Measurements from ENCODE around the gene KCND3. TPM values are rescaled to one million over a fixed set of nuclear protein-coding genes. Genes with fewer than 3 reads are reported as not detected.

The KCND3 gene
- total RNA-seq, 3 donors from 2014 or later (not counting 1 experiment from before 2014, with no cell fraction given), result 0.07 to 0.16 TPM; not detected in 1

GRCh38 chr1:111878649-111879048 is 110.8 kb downstream of the KCND3 start:
- H3K27ac ChIP-seq (ENCODE audit: low read length), result no peak overlapping the region
- Mint-ChIP-seq H3K36me3 (no peaks in the 10 kb centered on the region), H3K4me3 (no peak overlapping the region), H3K27me3 (ENCODE audit: low read depth in 2 of 2) (peaks cover 10 to 70% of the 10 kb centered on the region in 2 donors), H3K27ac (no peak overlapping the region), H3K4me1 (no peaks in the 10 kb centered on the region), H3K9me3 (no peaks in the 10 kb centered on the region)
- intact Hi-C loops (cut with micrococcal nuclease), result no loop called here
- DNase-seq (no peak), ATAC-seq (no peak)
- H3K4me1 ChIP-seq (ENCODE audit: control insufficient read depth, insufficient read depth, low read length), result no peaks in the 10 kb centered on the region
- no peak for TF ChIP-seq CTCF (IDR thresholded peaks at IDR 0.05)
- no peaks in the 10 kb centered on the region for H3K27me3 ChIP-seq (ENCODE audit: control insufficient read depth, insufficient read depth, low read length)
- no peaks in the 10 kb centered on the region for H3K36me3 ChIP-seq (ENCODE audit: control insufficient read depth, insufficient read depth, low read length)
- no peaks in the 10 kb centered on the region for H3K9me3 ChIP-seq (ENCODE audit: control insufficient read depth, insufficient read depth, low read length)
- WGBS (ENCODE audit: insufficient coverage), result 23% methylated on average over 1 of the region's 1 CpG
- no peak overlapping the region for H3K4me3 ChIP-seq (ENCODE audit: low read length)

DNA sequence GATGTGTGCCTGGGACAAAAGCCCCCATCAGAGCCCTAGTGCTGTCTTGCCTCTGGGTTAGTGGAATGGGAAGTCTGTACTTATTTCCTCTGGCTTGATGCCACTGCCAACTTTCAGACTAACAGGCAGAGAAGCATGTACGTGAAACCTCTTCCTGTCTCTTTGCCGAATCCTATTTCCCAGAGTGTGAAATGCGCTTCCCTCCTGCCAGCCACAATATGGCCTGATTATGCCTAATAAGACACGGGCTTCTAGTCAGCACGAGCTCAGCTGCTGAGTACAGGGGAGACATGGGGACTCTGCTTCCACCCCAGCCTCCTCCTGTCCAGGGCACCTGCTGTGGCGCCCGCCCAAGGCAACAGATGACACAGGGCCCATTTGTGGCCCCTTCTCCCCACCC is 111.4 kb downstream of the KCND3 start:
- 72% methylated on average over 5 of the region's 7 CpGs for WGBS (ENCODE audit: insufficient coverage)
- H3K4me1 Mint-ChIP-seq, result no peaks in the 10 kb centered on the region
- H3K27ac Mint-ChIP-seq, result no peak overlapping the region
- H3K9me3 ChIP-seq (ENCODE audit: control insufficient read depth, insufficient read depth, low read length), result no peaks in the 10 kb centered on the region
- DNase-seq (no peak), ATAC-seq (no peak)
- TF ChIP-seq CTCF (IDR thresholded peaks at IDR 0.05), result no peak
- no peaks in the 10 kb centered on the region for H3K36me3 Mint-ChIP-seq
- H3K4me3 Mint-ChIP-seq, result no peak overlapping the region
- intact Hi-C loops (cut with micrococcal nuclease), result no loop called here
- no peaks in the 10 kb centered on the region for H3K27me3 ChIP-seq (ENCODE audit: control insufficient read depth, insufficient read depth, low read length)
- no peak overlapping the region for H3K4me3 ChIP-seq (ENCODE audit: low read length)
- H3K27ac ChIP-seq (ENCODE audit: low read length), result no peak overlapping the region
- peaks cover 10 to 64% of the 10 kb centered on the region in 2 donors for H3K27me3 Mint-ChIP-seq (ENCODE audit: low read depth in 2 of 2)
- H3K9me3 Mint-ChIP-seq, result no peaks in the 10 kb centered on the region
- no peaks in the 10 kb centered on the region for H3K4me1 ChIP-seq (ENCODE audit: control insufficient read depth, insufficient read depth, low read length)
- H3K36me3 ChIP-seq (ENCODE audit: control insufficient read depth, insufficient read depth, low read length), result no peaks in the 10 kb centered on the region

- no peak overlapping the region for H3K4me3 Mint-ChIP-seq
- DNase-seq, result no peak
- WGBS (ENCODE audit: insufficient coverage), result 91% methylated on average over 3 of the region's 3 CpGs
- no peak overlapping the region for H3K27ac Mint-ChIP-seq
- Histone ChIP-seq H3K36me3 (ENCODE audit: control insufficient read depth, insufficient read depth, low read length) (no peaks in the 10 kb centered on the region), H3K27ac (ENCODE audit: low read length) (no peak overlapping the region), H3K4me1 (ENCODE audit: control insufficient read depth, insufficient read depth, low read length) (no peaks in the 10 kb centered on the region), H3K27me3 (ENCODE audit: control insufficient read depth, insufficient read depth, low read length) (no peaks in the 10 kb centered on the region), H3K9me3 (ENCODE audit: control insufficient read depth, insufficient read depth, low read length) (no peaks in the 10 kb centered on the region), H3K4me3 (ENCODE audit: low read length) (no peak overlapping the region)
- no peaks in the 10 kb centered on the region for H3K36me3 Mint-ChIP-seq
- H3K27me3 Mint-ChIP-seq (ENCODE audit: low read depth in 2 of 2), result peaks cover 10 to 53% of the 10 kb centered on the region in 2 donors
- ATAC-seq, result no peak
- intact Hi-C loops (cut with micrococcal nuclease), result no loop called here
- no peaks in the 10 kb centered on the region for H3K4me1 Mint-ChIP-seq
- no peak for TF ChIP-seq CTCF (IDR thresholded peaks at IDR 0.05)
- no peaks in the 10 kb centered on the region for H3K9me3 Mint-ChIP-seq
These were observed 112.8 kb downstream of the KCND3 start for GRCh38 chr1:111876631-111877030.

GRCh38 chr1:111875640-111876039 is 113.8 kb downstream of the KCND3 start:
- no peak for ATAC-seq
- intact Hi-C loops (cut with micrococcal nuclease), result no loop called here
- H3K9me3 Mint-ChIP-seq, result no peaks in the 10 kb centered on the region
- H3K9me3 ChIP-seq (ENCODE audit: control insufficient read depth, insufficient read depth, low read length), result no peaks in the 10 kb centered on the region
- no peak for DNase-seq
- 84% methylated on average over 3 of the region's 3 CpGs for WGBS (ENCODE audit: insufficient coverage)
- H3K27me3 Mint-ChIP-seq (ENCODE audit: low read depth in 2 of 2), result peaks cover 2 to 44% of the 10 kb centered on the region in 2 donors
- no peaks in the 10 kb centered on the region for H3K36me3 ChIP-seq (ENCODE audit: control insufficient read depth, insufficient read depth, low read length)
- no peaks in the 10 kb centered on the region for H3K27me3 ChIP-seq (ENCODE audit: control insufficient read depth, insufficient read depth, low read length)
- H3K36me3 Mint-ChIP-seq, result no peaks in the 10 kb centered on the region
- no peaks in the 10 kb centered on the region for H3K4me1 Mint-ChIP-seq
- no peaks in the 10 kb centered on the region for H3K4me1 ChIP-seq (ENCODE audit: control insufficient read depth, insufficient read depth, low read length)
- H3K4me3 ChIP-seq (ENCODE audit: low read length), result no peak overlapping the region
- H3K27ac Mint-ChIP-seq, result no peak overlapping the region
- TF ChIP-seq CTCF (IDR thresholded peaks at IDR 0.05), result no peak
- H3K4me3 Mint-ChIP-seq, result no peak overlapping the region
- no peak overlapping the region for H3K27ac ChIP-seq (ENCODE audit: low read length)

Data from natural killer cell (primary cell).